Endothelial cell of umbilical vein (primary cell): ENCODE results near the gene KLK2. TPM values are rescaled to one million over a fixed set of nuclear protein-coding genes. Genes with fewer than 3 reads are reported as not detected.

Experiments used
- BruUV-seq: library from RNA; stranded (reverse); fragments of 400-500 nt; replicated peaks from 2 replicates; lab custom pipeline; 2021; lab: Mats Ljungman, UMichigan
- CTCF ChIA-PET: fragments of 300-600, 350-600 bp; sonication (Branson Sonifier 250); formaldehyde crosslinking; loops from one replicate; lab custom pipeline; 2021; ENCODE audit warnings: antibody characterized with exemption, inconsistent platforms; lab: Charles Lee
- POLR2A ChIA-PET: fragments of 300-600, 350-600 bp; sonication (Branson Sonifier 250); formaldehyde crosslinking; loops from one replicate; lab custom pipeline; 2021; ENCODE audit warnings: antibody characterized with exemption, inconsistent platforms; lab: Charles Lee
- DNase-seq: peaks from one replicate; pipeline ENCODE4 v3.0.0-alpha.2; 2011; ENCODE audit warnings: low read depth, low spot score
- FAIRE-seq: peaks from 2 replicates; lab custom pipeline; 2011; peaks lifted over from hg19 to GRCh38; lab: Jason Lieb, UNC
- H2AFZ ChIP-seq: 2 replicates; pipeline ENCODE4 v1.6.0; 2012; ENCODE audit warnings: low read depth, low read length, control low read depth, inconsistent platforms
- H3K27ac ChIP-seq: 2 replicates; pipeline ENCODE4 v1.5.1; 2011; ENCODE audit warnings: low read depth, mild to moderate bottlenecking, control low read depth, low read length, moderate library complexity; ENCODE audit not compliant: insufficient read depth
- H3K27me3 ChIP-seq, 2 experiments: 2 replicates each; pipeline versions ENCODE4 v1.6.0 to v1.6.1; 2011; ENCODE audit warnings: low read length in 2 of 2, mixed read lengths in 1 of 2; ENCODE audit not compliant: control insufficient read depth in 2 of 2, insufficient read depth in 2 of 2
- H3K36me3 ChIP-seq, 2 experiments: 2 replicates in 1 of 2; 3 replicates in 1 of 2; pipeline ENCODE4 v1.5.1; 2011; ENCODE audit warnings: low read length in 2 of 2, mild to moderate bottlenecking in 1 of 2, moderate library complexity in 1 of 2; ENCODE audit not compliant: control insufficient read depth in 2 of 2, insufficient read depth in 2 of 2; ENCODE audit errors: extremely low read depth in 1 of 2
- H3K4me1 ChIP-seq: 3 replicates; pipeline ENCODE4 v1.5.1; 2011; ENCODE audit warnings: mild to moderate bottlenecking, low read length; ENCODE audit not compliant: control insufficient read depth, insufficient read depth; ENCODE audit errors: extremely low read depth
- H3K4me2 ChIP-seq: 2 replicates; pipeline ENCODE4 v1.6.1; 2011; ENCODE audit warnings: low read length, control low read depth, mixed read lengths; ENCODE audit not compliant: insufficient read depth
- H3K4me3 ChIP-seq, 3 experiments: fragments of 200-600 bp in 1 of 3; sonication (generic), shearing (Covaris generic) in 1 of 3; replicated peaks in 1 of 3; 2 replicates each; pipeline ENCODE4 v1.5.1; 2011 to 2016; ENCODE audit warnings: control low read depth in 3 of 3, low read length in 3 of 3, mild to moderate bottlenecking in 2 of 3, inconsistent platforms in 1 of 3, low read depth in 1 of 3, moderate library complexity in 1 of 3; ENCODE audit not compliant: insufficient read depth in 1 of 3
- H3K79me2 ChIP-seq: 2 replicates; pipeline ENCODE4 v1.6.0; 2012; ENCODE audit warnings: low read length, inconsistent platforms; ENCODE audit not compliant: control insufficient read depth, insufficient read depth
- H3K9ac ChIP-seq: replicated peaks from 2 replicates; pipeline ENCODE3; 2011; ENCODE audit warnings: low read length, control low read depth; ENCODE audit not compliant: insufficient read depth; ENCODE audit errors: extremely low read depth
- H3K9me1 ChIP-seq: replicated peaks from 3 replicates; pipeline ENCODE4 v1.6.0; 2011; ENCODE audit warnings: mild to moderate bottlenecking, low read length; ENCODE audit not compliant: control insufficient read depth, insufficient read depth; ENCODE audit errors: extremely low read depth
- H3K9me3 ChIP-seq: replicated peaks from 2 replicates; pipeline ENCODE4 v1.5.1; 2012; ENCODE audit warnings: low read length, inconsistent platforms; ENCODE audit not compliant: control insufficient read depth, insufficient read depth
- H4K20me1 ChIP-seq: replicated peaks from 2 replicates; pipeline ENCODE3; 2011; ENCODE audit warnings: mild to moderate bottlenecking, low read length; ENCODE audit not compliant: control insufficient read depth, insufficient read depth; ENCODE audit errors: extremely low read depth
- CTCF ChIP-seq, 2 donors: IDR thresholded peaks; 1 replicate in 1 of 2; 2 replicates in 1 of 2; pipeline ENCODE4 v1.5.1; 2011; ENCODE audit warnings: low read length in 2 of 2, mild to moderate bottlenecking in 2 of 2, moderate library complexity in 2 of 2, control low read depth in 1 of 2, inconsistent platforms in 1 of 2, low read depth in 1 of 2; ENCODE audit not compliant: insufficient read depth in 1 of 2; ENCODE audit errors: extremely low read depth in 1 of 2
- EZH2 ChIP-seq: IDR thresholded peaks from 2 replicates; pipeline ENCODE4 v1.6.1; 2012; ENCODE audit warnings: borderline replicate concordance, low read depth, mild to moderate bottlenecking, moderate library complexity, low read length, inconsistent platforms; ENCODE audit not compliant: severe bottlenecking
- FOS ChIP-seq: IDR thresholded peaks from 2 replicates; pipeline ENCODE4 v1.6.1; 2011; ENCODE audit warnings: mild to moderate bottlenecking, low read length, moderate library complexity, borderline replicate concordance; ENCODE audit not compliant: insufficient read depth
- GATA2 ChIP-seq: IDR thresholded peaks from 2 replicates; pipeline ENCODE4 v1.7.0; 2011; ENCODE audit warnings: low read depth, mild to moderate bottlenecking, moderate library complexity, mixed read lengths, low read length; ENCODE audit not compliant: insufficient read length, insufficient read depth
- JUN ChIP-seq: IDR thresholded peaks from 2 replicates; pipeline ENCODE4 v1.6.1; 2011; ENCODE audit warnings: borderline replicate concordance, low read depth; ENCODE audit not compliant: insufficient read length, insufficient read depth
- MAX ChIP-seq: IDR thresholded peaks from 2 replicates; pipeline ENCODE4 v1.6.1; 2011; ENCODE audit not compliant: insufficient read depth, insufficient read length
- MYC ChIP-seq: IDR thresholded peaks from one replicate; pipeline ENCODE4 v1.6.1; 2011; ENCODE audit warnings: mild to moderate bottlenecking, low read depth, low read length
- POLR2A ChIP-seq: IDR thresholded peaks from 2 replicates; pipeline ENCODE4 v1.6.1; 2012; ENCODE audit warnings: low read depth, mild to moderate bottlenecking, control low read depth, low read length
- POLR2AphosphoS5 ChIP-seq: IDR thresholded peaks from 2 replicates; pipeline ENCODE4 v1.6.1; 2012; ENCODE audit warnings: low read depth, mild to moderate bottlenecking, control low read depth, low read length, moderate library complexity; ENCODE audit not compliant: insufficient read depth
- dilution Hi-C: fragments of 300-500 bp; cut with MboI; formaldehyde crosslinking; loops from one replicate; pipeline ENCODE4 v1.15.0; 2019; ENCODE audit warnings: low sequenced_read_pairs; ENCODE audit not compliant: extremely low pct_ligation_motif_present
- intact Hi-C: fragments of 100-400 bp; cut with micrococcal nuclease; formaldehyde crosslinking; loops from one replicate; pipeline ENCODE4 v1.10.0; 2022
- polyA plus RNA-seq, 4 experiments: library from polyadenylated mRNA; depleted of rRNA in 3 of 4; stranded (reverse) in 3 of 4; unstranded in 1 of 4; fragments of >200 nt; gene quantifications; 2 replicates each; pipeline versions ENCODE4 v1.2.1 to v1.2.3, GENCODE V29; 2011 to 2012; ENCODE audit warnings: missing spikeins in 1 of 4
- total RNA-seq: library from RNA; stranded (reverse); gene quantifications from 2 replicates; pipeline ENCODE4 v1.2.3, GENCODE V29; 2021

KLK2 gene
- total and polyA plus RNA-seq, 2 donors (not counting 3 experiments of a cell fraction or from before 2014, with no cell fraction given): not detected

GRCh38 chr19:50833802-50834167 lies 39.5 kb upstream of the KLK2 start:
- CTCF ChIA-PET: no interaction called here
- dilution Hi-C loops: no loop called here

More at GRCh38 chr19:50833802-50834167, 39.5 kb upstream of the KLK2 start:
- BruUV-seq: no TSS peak
- POLR2A ChIA-PET: no interaction called here
- H3K9me3 ChIP-seq: no peaks in the 10 kb centered on the region
- no peaks in the 10 kb centered on the region for H3K9me1 ChIP-seq
- H3K4me3 ChIP-seq: no peak overlapping the region
- no peak overlapping the region for H3K27ac ChIP-seq
- H4K20me1 ChIP-seq: no peaks in the 10 kb centered on the region
- FAIRE-seq: no peak
- no peaks in the 10 kb centered on the region for H3K36me3 ChIP-seq
- TF ChIP-seq CTCF (IDR thresholded peaks at IDR 0.05; ENCODE audit: extremely low read depth in 1 of 2, insufficient read depth in 1 of 2, low read depth in 1 of 2, low read length in 2 of 2): no peak
- no peak for TF ChIP-seq FOS
- no peak for TF ChIP-seq MAX
- no peak for TF ChIP-seq GATA2
- no peak for TF ChIP-seq JUN
- no peak for TF ChIP-seq EZH2
- TF ChIP-seq POLR2A: no peak
- no peak for TF ChIP-seq MYC
- TF ChIP-seq POLR2AphosphoS5: no peak
- intact Hi-C loops: no loop called here
- DNase-seq: no peak
- H3K79me2 ChIP-seq: no peaks in the 10 kb centered on the region
- H2AFZ ChIP-seq: no peak overlapping the region
- H3K4me1 ChIP-seq: peaks cover 4% of the 10 kb centered on the region
- H3K4me2 ChIP-seq: no peak overlapping the region
- H3K9ac ChIP-seq: no peak overlapping the region
- no peaks in the 10 kb centered on the region for H3K27me3 ChIP-seq
